ENCODE data around the gene C2orf15.

The C2orf15 gene

GRCh38 chr2:99158599-99158998 lies 17.1 kb downstream of the C2orf15 start:
- no peak for DNase-seq (ENCODE audit: low read depth)
- no peak for TF ChIP-seq CTCF (IDR thresholded peaks at IDR 0.05; ENCODE audit: control insufficient read depth, insufficient read depth, low read depth, low read length, missing control alignments)
- H3K4me3 ChIP-seq (ENCODE audit: control insufficient read depth, low read depth, low read length), result no peak overlapping the region

DNA sequence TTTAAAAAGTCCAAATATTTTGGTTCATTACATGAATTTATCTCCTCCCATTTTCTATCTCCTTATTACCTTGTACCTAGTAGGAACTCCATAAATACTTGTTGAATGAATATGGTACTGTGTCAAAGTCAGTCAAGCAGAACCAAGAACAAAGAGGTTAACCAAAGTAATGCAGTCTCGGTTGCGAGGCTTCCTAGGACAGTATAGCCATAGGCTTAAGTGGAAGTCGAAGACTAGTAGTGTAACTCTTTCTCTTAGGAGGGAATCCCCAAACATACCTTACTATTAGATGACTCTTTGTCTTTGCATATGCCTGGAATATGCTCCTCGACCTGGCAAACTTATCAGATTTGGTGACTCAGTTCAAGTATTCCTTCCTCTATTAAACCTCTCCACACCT lies 18.1 kb downstream of the C2orf15 start:
- TF ChIP-seq CTCF (IDR thresholded peaks at IDR 0.05; ENCODE audit: control insufficient read depth, insufficient read depth, low read depth, low read length, missing control alignments), result no peak
- no peak for DNase-seq (ENCODE audit: low read depth)
- no peak overlapping the region for H3K4me3 ChIP-seq (ENCODE audit: control insufficient read depth, low read depth, low read length)

- no peak overlapping the region for H3K4me3 ChIP-seq (ENCODE audit: control insufficient read depth, low read depth, low read length)
- DNase-seq (ENCODE audit: low read depth), result no peak
- no peak for TF ChIP-seq CTCF (IDR thresholded peaks at IDR 0.05; ENCODE audit: control insufficient read depth, insufficient read depth, low read depth, low read length, missing control alignments)
Observed at GRCh38 chr2:99166218-99166617, 24.7 kb downstream of the C2orf15 start.

- H3K4me3 ChIP-seq (ENCODE audit: control insufficient read depth, low read depth, low read length), result no peak overlapping the region
- TF ChIP-seq CTCF (IDR thresholded peaks at IDR 0.05; ENCODE audit: control insufficient read depth, insufficient read depth, low read depth, low read length, missing control alignments), result no peak
- DNase-seq (ENCODE audit: low read depth), result no peak
Observed at GRCh38 chr2:99169534-99169933, 28.0 kb downstream of the C2orf15 start.

DNA sequence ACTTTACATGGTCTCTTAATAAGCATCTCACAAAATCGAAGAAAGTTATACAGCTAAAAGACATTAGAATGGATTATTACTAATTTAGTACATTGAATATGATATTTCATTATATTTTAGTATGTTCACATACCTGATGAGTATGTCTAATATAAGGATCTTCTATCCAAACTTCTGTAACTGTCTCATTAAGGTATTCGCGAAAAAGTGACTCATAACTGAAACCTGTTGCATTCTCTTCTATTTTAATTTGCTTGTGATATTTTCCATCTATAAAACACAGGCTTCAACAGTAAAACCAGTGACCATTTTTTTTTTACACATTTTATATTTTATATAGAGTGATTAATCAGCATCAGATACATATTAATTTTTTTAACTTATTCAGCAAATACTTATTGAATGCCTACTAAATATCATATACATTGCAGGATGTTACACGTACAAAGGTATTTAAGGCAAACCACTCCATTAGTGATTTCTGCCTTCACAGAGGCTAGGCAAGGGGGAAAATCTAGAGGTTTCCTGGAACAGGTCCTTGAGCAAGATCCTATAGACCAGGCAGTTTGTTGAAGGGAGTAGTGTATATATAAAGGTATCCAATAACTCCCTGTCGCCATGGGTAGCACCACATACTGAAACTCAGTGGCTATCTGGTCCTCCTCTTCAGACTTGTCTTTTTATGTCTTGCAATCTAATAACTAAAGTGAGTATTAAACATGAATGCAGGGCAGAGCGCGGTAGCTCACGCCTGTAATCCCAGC lies 30.1 kb downstream of the C2orf15 start:
- H3K4me3 ChIP-seq (ENCODE audit: control insufficient read depth, low read depth, low read length), result no peak overlapping the region

GRCh38 chr2:99180755-99181623 lies 39.5 kb downstream of the C2orf15 start, which contains the start of the genes MITD1 and MRPL30:
TSS of gene MITD1 (minus strand) at chr2:99181058. CDS start at chr2:99180981, 77 bp downstream.
TSS of gene MRPL30 (plus strand) at chr2:99181184. CDS start at chr2:99186204, 5,020 bp downstream.
- peak within 1 kb of the TSS; percentile 85 for H3K4me3 ChIP-seq (ENCODE audit: control insufficient read depth, low read depth, low read length)
- peak; percentile 85 for DNase-seq (ENCODE audit: low read depth)
- TF ChIP-seq CTCF (IDR thresholded peaks at IDR 0.05; ENCODE audit: control insufficient read depth, insufficient read depth, low read depth, low read length, missing control alignments), result no peak

More for the DNA sequence above, 30.1 kb downstream of the C2orf15 start:
- DNase-seq (ENCODE audit: low read depth), result no peak
- TF ChIP-seq CTCF (IDR thresholded peaks at IDR 0.05; ENCODE audit: control insufficient read depth, insufficient read depth, low read depth, low read length, missing control alignments), result no peak
